Osteoblast (primary cell): Measurements from ENCODE around the gene LCN2. TPM values are rescaled to one million over a fixed set of nuclear protein-coding genes. Genes with fewer than 3 reads are reported as not detected.

Experiments
- DNase-seq: peaks from one replicate; pipeline ENCODE4 v3.0.0; 2011; ENCODE audit warnings: low spot score, mixed read lengths; ENCODE audit not compliant: insufficient read length; ENCODE audit errors: missing footprints
- H2AFZ ChIP-seq: 2 replicates; pipeline ENCODE4 v1.6.0; 2011; ENCODE audit warnings: mild to moderate bottlenecking, low read length
- H3K27ac ChIP-seq: 2 replicates; pipeline ENCODE4 v1.5.1; 2011; ENCODE audit warnings: mild to moderate bottlenecking, low read depth, low read length, moderate library complexity
- H3K27me3 ChIP-seq: 2 replicates; pipeline ENCODE4 v1.6.0; 2012; ENCODE audit warnings: mild to moderate bottlenecking, control low read depth, inconsistent platforms, low read length, moderate library complexity; ENCODE audit not compliant: insufficient read depth
- H3K36me3 ChIP-seq: 2 replicates; pipeline ENCODE4 v1.5.1; 2011; ENCODE audit warnings: mild to moderate bottlenecking, low read length, control low read depth, moderate library complexity; ENCODE audit not compliant: insufficient read depth
- H3K4me1 ChIP-seq: 2 replicates; pipeline ENCODE4 v1.5.1; 2011; ENCODE audit warnings: mild to moderate bottlenecking, low read length, control low read depth, moderate library complexity; ENCODE audit not compliant: insufficient read depth
- H3K4me2 ChIP-seq: 2 replicates; pipeline ENCODE4 v1.6.0; 2011; ENCODE audit warnings: mild to moderate bottlenecking, low read length; ENCODE audit not compliant: insufficient read depth
- H3K4me3 ChIP-seq: fragments of 200-600 bp; sonication (generic); 3 replicates; pipeline ENCODE4 v1.5.1; 2012; ENCODE audit warnings: mild to moderate bottlenecking, low read length, inconsistent platforms; ENCODE audit not compliant: insufficient read depth
- H3K79me2 ChIP-seq: 2 replicates; pipeline ENCODE4 v1.6.0; 2012; ENCODE audit warnings: mild to moderate bottlenecking, low read length, control low read depth, inconsistent platforms; ENCODE audit not compliant: insufficient read depth
- H3K9me3 ChIP-seq: 2 replicates; pipeline ENCODE4 v1.5.1; 2011; ENCODE audit warnings: low read depth, low read length, control low read depth
- H4K20me1 ChIP-seq: 2 replicates; pipeline ENCODE4 v1.6.0; 2012; ENCODE audit warnings: mild to moderate bottlenecking, low read length, control low read depth; ENCODE audit not compliant: insufficient read depth
- total RNA-seq: library from RNA; depleted of rRNA; stranded (reverse); fragments of >200 nt; gene quantifications from 2 replicates; pipeline ENCODE4 v1.2.3, GENCODE V29; 2012
- TF ChIP-seq, protein P1 (sequence below): IDR thresholded peaks from 2 replicates; pipeline ENCODE4 v1.5.1; 2011; ENCODE audit warnings: mild to moderate bottlenecking, low read depth, low read length, moderate library complexity; ENCODE audit errors: extremely low read depth

Gene LCN2
- total RNA-seq, 1 donor: not detected

DNA sequence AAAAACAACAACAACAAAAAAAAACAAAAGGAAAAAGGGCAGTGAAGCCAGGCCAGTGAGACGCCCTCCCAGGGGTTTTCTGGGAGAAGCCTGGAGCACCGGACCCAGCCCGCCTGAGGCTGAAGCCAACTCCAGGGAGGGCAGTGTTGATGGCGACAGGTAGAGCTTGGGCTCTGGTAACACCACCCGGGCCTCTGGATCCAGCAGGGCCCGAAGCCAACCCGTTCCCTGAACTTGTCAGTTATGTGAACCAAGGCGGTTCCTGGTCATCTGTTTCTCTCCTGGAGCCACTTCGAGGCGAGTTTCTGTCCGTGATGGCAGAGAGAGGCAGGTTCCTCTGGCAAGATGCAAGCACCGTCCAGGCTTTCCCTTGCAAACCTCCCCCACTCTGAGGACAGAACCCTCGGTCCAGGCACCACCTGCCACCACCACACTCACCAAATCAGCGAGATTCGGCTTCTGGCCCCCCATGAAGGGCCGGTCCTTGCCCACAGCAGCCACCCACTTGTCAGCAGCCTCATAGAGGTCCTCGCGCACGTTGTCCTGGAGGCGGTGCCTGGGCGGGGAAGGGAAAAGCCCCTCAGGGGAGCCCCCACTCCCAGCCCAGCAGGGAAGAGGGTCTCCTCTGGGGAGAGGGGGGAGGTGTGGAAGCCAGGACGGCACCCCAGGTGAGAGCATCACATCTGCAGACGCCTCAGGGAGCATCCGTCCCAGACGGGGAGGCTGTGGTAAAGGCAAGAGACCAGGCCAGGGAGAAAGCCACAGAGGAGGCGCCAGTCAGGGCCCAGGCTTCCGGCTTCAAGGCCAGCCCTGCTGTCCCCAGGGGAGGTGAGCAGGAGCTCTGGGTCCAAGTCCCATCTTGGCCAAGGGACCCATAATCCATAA is 27.1 kb upstream of the LCN2 start:
- peaks cover 13% of the 10 kb centered on the region for H3K36me3 ChIP-seq
- peaks cover 14% of the 10 kb centered on the region for H4K20me1 ChIP-seq
- H3K4me1 ChIP-seq: peaks cover 13% of the 10 kb centered on the region
- H3K27me3 ChIP-seq: no peaks in the 10 kb centered on the region
- no peak overlapping the region for H3K4me2 ChIP-seq
- no peaks in the 10 kb centered on the region for H3K9me3 ChIP-seq
- H3K4me3 ChIP-seq: no peak overlapping the region
- TF ChIP-seq, protein P1, sequence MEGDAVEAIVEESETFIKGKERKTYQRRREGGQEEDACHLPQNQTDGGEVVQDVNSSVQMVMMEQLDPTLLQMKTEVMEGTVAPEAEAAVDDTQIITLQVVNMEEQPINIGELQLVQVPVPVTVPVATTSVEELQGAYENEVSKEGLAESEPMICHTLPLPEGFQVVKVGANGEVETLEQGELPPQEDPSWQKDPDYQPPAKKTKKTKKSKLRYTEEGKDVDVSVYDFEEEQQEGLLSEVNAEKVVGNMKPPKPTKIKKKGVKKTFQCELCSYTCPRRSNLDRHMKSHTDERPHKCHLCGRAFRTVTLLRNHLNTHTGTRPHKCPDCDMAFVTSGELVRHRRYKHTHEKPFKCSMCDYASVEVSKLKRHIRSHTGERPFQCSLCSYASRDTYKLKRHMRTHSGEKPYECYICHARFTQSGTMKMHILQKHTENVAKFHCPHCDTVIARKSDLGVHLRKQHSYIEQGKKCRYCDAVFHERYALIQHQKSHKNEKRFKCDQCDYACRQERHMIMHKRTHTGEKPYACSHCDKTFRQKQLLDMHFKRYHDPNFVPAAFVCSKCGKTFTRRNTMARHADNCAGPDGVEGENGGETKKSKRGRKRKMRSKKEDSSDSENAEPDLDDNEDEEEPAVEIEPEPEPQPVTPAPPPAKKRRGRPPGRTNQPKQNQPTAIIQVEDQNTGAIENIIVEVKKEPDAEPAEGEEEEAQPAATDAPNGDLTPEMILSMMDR: no peak
- H3K27ac ChIP-seq: no peak overlapping the region
- peaks cover 19% of the 10 kb centered on the region for H3K79me2 ChIP-seq
- peak; percentile 57 for DNase-seq
- no peak overlapping the region for H2AFZ ChIP-seq

DNA sequence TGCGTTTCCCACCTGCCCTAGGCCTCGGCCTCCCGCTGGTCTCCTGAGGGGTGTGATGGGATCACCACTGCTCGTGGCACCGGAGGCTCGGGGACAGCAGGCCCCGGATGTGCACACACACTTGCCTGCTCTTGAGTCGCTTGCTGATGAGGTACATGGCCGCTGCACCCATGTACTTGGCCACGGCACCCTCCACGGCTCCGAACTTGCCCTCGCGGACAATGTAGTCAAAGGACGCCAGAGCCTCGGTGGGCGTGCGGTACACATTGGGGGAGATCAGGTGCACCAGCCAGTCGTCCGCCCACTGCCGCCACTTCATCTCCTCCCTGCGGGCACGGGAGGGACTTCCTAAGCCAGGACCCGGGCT is 26.5 kb upstream of the LCN2 start:
- peaks cover 13% of the 10 kb centered on the region for H3K36me3 ChIP-seq
- H3K27ac ChIP-seq: no peak overlapping the region
- no peaks in the 10 kb centered on the region for H3K9me3 ChIP-seq
- DNase-seq: peak; percentile 21
- TF ChIP-seq, protein P1: no peak
- no peak overlapping the region for H2AFZ ChIP-seq
- no peaks in the 10 kb centered on the region for H3K27me3 ChIP-seq
- peaks cover 25% of the 10 kb centered on the region for H3K79me2 ChIP-seq
- H4K20me1 ChIP-seq: peaks cover 14% of the 10 kb centered on the region
- peaks cover 13% of the 10 kb centered on the region for H3K4me1 ChIP-seq
- H3K4me3 ChIP-seq: no peak overlapping the region
- no peak overlapping the region for H3K4me2 ChIP-seq

DNA sequence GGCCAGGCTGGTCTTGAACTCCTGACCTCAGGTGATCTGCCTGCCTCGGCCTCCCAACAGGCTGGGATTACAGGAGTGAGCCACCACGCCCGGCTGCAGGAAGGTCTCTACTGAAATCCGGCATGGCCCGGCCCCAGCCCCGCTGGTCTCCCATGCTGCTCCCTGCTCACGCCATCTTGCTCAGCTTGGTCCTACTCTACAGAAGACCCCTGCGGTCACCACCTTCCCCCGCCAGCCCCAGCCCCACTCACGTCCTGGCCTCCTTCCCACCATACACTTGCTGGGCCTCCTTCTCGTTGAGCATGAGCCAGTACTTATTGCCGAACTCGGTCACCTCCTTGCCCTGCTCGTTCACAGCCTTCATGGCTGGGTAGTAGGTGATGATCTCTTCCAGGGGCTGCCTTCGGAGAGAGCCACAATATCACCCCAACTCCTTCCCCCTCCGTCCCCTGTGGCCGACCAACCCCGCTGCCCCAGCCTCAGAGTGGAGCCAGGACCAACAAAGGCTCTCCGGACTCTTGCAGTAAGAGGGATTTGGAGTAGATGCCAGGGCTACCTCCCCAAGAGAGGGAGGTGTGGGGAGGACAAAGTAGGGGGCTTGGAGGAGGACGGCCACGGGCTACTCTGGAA is 25.7 kb upstream of the LCN2 start:
- no peak overlapping the region for H2AFZ ChIP-seq
- H3K79me2 ChIP-seq: peaks cover 27% of the 10 kb centered on the region
- no peaks in the 10 kb centered on the region for H3K27me3 ChIP-seq
- TF ChIP-seq, protein P1: no peak
- H3K4me3 ChIP-seq: no peak overlapping the region
- no peak overlapping the region for H3K4me2 ChIP-seq
- peaks cover 13% of the 10 kb centered on the region for H3K36me3 ChIP-seq
- peaks cover 14% of the 10 kb centered on the region for H3K4me1 ChIP-seq
- peaks cover 14% of the 10 kb centered on the region for H4K20me1 ChIP-seq
- no peaks in the 10 kb centered on the region for H3K9me3 ChIP-seq
- DNase-seq: peak; percentile 51
- H3K27ac ChIP-seq: no peak overlapping the region

DNA sequence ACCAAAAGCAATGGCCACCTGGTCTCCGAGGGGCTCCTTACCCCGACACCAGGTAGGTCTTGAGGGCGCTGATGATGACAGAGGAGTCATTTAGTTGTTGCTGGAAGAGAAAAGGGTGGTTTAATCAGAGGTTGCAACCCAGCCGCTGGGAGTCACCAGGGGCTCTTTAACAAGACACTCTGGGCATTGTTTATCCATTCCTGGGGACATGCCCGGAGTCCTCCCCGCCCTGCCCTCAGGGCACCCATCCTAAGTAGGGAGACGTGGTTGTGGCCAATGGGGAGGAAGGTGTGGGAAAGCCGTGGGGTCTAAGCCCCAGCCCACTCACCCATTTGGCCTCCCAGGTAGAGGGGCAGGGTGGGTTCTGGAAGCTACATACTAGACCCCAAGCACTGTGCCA is 24.8 kb upstream of the LCN2 start:
- H3K36me3 ChIP-seq: peaks cover 13% of the 10 kb centered on the region
- no peak for DNase-seq

More for the DNA sequence above, 24.8 kb upstream of the LCN2 start:
- no peaks in the 10 kb centered on the region for H3K9me3 ChIP-seq
- peaks cover 14% of the 10 kb centered on the region for H4K20me1 ChIP-seq
- H3K4me2 ChIP-seq: no peak overlapping the region
- peaks cover 27% of the 10 kb centered on the region for H3K79me2 ChIP-seq
- no peak overlapping the region for H2AFZ ChIP-seq
- H3K27me3 ChIP-seq: no peaks in the 10 kb centered on the region
- TF ChIP-seq, protein P1: no peak
- no peak overlapping the region for H3K27ac ChIP-seq
- peaks cover 19% of the 10 kb centered on the region for H3K4me1 ChIP-seq
- no peak overlapping the region for H3K4me3 ChIP-seq
